ENCODE measurements around the gene TRAPPC3.

The TRAPPC3 gene

GRCh38 chr1:36097693-36098585 lies 51.3 kb downstream of the TRAPPC3 start:
- DNase-seq = no peak

GRCh38 chr1:36096500-36097432 lies 52.5 kb downstream of the TRAPPC3 start:
- DNase-seq = no peak

- no peak for DNase-seq
Observed at GRCh38 chr1:36095760-36096405, 53.4 kb downstream of the TRAPPC3 start.

- no peak for DNase-seq
Observed at GRCh38 chr1:36094621-36095061, 54.6 kb downstream of the TRAPPC3 start.

- no peak for DNase-seq
Observed at GRCh38 chr1:36093929-36094328, 55.4 kb downstream of the TRAPPC3 start.

- no peak for DNase-seq
Observed at GRCh38 chr1:36093226-36093625, 56.1 kb downstream of the TRAPPC3 start.

- no peak for DNase-seq
Observed at GRCh38 chr1:36092798-36093185, 56.5 kb downstream of the TRAPPC3 start.

GRCh38 chr1:36092166-36092797 lies 57.0 kb downstream of the TRAPPC3 start:
- no peak for DNase-seq

- DNase-seq = no peak
Observed at GRCh38 chr1:36091698-36092097, 57.6 kb downstream of the TRAPPC3 start.

GRCh38 chr1:36091141-36091540 lies 58.1 kb downstream of the TRAPPC3 start:
- DNase-seq = no peak

GRCh38 chr1:36089393-36090121 lies 59.7 kb downstream of the TRAPPC3 start:
- DNase-seq = no peak

GRCh38 chr1:36088577-36089392 lies 60.5 kb downstream of the TRAPPC3 start, which contains the start of gene ADPRS:
TSS of gene ADPRS (plus strand) at chr1:36088892. CDS start at chr1:36088905, 13 bp downstream.
- DNase-seq = peak; percentile 81

GRCh38 chr1:36088265-36088576 lies 61.1 kb downstream of the TRAPPC3 start:
- no peak for DNase-seq

GRCh38 chr1:36087233-36088123 lies 61.8 kb downstream of the TRAPPC3 start:
- DNase-seq = no peak

Measured in KG1 (cell line).